BE2C (cell line): ENCODE results near the gene UBE2G1.

Source experiments
- DNase-seq: peaks from one replicate; pipeline ENCODE4 v3.0.0-alpha.2; 2020
- H3K27me3 ChIP-seq: fragments of 250-450 bp; sonication (Bioruptor Pico); 2 replicates; pipeline ENCODE4 v1.5.1; 2020; ENCODE audit warnings: mild to moderate bottlenecking
- H3K36me3 ChIP-seq: fragments of 250-450 bp; sonication (Bioruptor Pico); 2 replicates; pipeline ENCODE4 v1.5.1; 2020; ENCODE audit warnings: mild to moderate bottlenecking
- H3K4me1 ChIP-seq: fragments of 250-450 bp; sonication (Bioruptor Pico); 2 replicates; pipeline ENCODE4 v1.5.1; 2020
- H3K4me3 ChIP-seq: 2 replicates; pipeline ENCODE4 v1.5.1; 2011; ENCODE audit warnings: low read depth, low read length
- H3K9me3 ChIP-seq: fragments of 250-450 bp; sonication (Bioruptor Pico); 2 replicates; pipeline ENCODE4 v1.5.1; 2020
- CTCF ChIP-seq: IDR thresholded peaks from 2 replicates; pipeline ENCODE4 v1.5.1; 2012; ENCODE audit warnings: mild to moderate bottlenecking, low read depth, low read length

The UBE2G1 gene

GRCh38 chr17:4304417-4305027, 62.0 kb downstream of the UBE2G1 start:
- Histone ChIP-seq H3K27me3 (no peaks in the 10 kb centered on the region), H3K9me3 (no peaks in the 10 kb centered on the region), H3K4me3 (no peak overlapping the region), H3K36me3 (no peaks in the 10 kb centered on the region; the same call in 1 of the 2 replicates), H3K4me1 (no peaks in the 10 kb centered on the region)
- peak; percentile 74 for TF ChIP-seq CTCF
- DNase-seq = peak; percentile 48

GRCh38 chr17:4301066-4301465, 65.4 kb downstream of the UBE2G1 start:
- no peaks in the 10 kb centered on the region; the same call in none of the 2 replicates for H3K36me3 ChIP-seq
- no peaks in the 10 kb centered on the region for H3K9me3 ChIP-seq
- H3K4me3 ChIP-seq = no peak overlapping the region
- no peaks in the 10 kb centered on the region for H3K4me1 ChIP-seq
- no peak for TF ChIP-seq CTCF
- H3K27me3 ChIP-seq = no peaks in the 10 kb centered on the region
- DNase-seq = no peak

- Histone ChIP-seq H3K27me3 (no peaks in the 10 kb centered on the region), H3K4me1 (no peaks in the 10 kb centered on the region), H3K36me3 (no peaks in the 10 kb centered on the region; the same call in 1 of the 2 replicates), H3K4me3 (no peak overlapping the region), H3K9me3 (no peaks in the 10 kb centered on the region)
- TF ChIP-seq CTCF = no peak
- DNase-seq = no peak
Observed at GRCh38 chr17:4297351-4297750, 69.1 kb downstream of the UBE2G1 start.

- Histone ChIP-seq H3K27me3 (no peaks in the 10 kb centered on the region), H3K4me3 (no peak overlapping the region), H3K4me1 (no peaks in the 10 kb centered on the region), H3K9me3 (no peaks in the 10 kb centered on the region), H3K36me3 (no peaks in the 10 kb centered on the region; the same call in 1 of the 2 replicates)
- no peak for TF ChIP-seq CTCF
- no peak for DNase-seq
Observed at GRCh38 chr17:4295686-4296085, 70.8 kb downstream of the UBE2G1 start.

- DNase-seq = no peak
Observed at GRCh38 chr17:4293572-4293971, 72.9 kb downstream of the UBE2G1 start.

More at GRCh38 chr17:4293572-4293971, 72.9 kb downstream of the UBE2G1 start:
- H3K36me3 ChIP-seq = no peaks in the 10 kb centered on the region; the same call in none of the 2 replicates
- TF ChIP-seq CTCF = no peak
- H3K27me3 ChIP-seq = no peaks in the 10 kb centered on the region
- H3K4me3 ChIP-seq = no peak overlapping the region
- no peaks in the 10 kb centered on the region for H3K4me1 ChIP-seq
- no peaks in the 10 kb centered on the region for H3K9me3 ChIP-seq
